OCI-LY7 (cell line): ENCODE data around the gene TMEM255B.

ENCODE experiments used
- CTCF ChIP-seq: fragments of 200-600 bp; sonication (generic); conservative IDR thresholded peaks from 2 replicates; pipeline ENCODE4 v1.5.1; 2014; ENCODE audit warnings: mild to moderate bottlenecking, antibody characterized with exemption, low read length, moderate library complexity, mixed read lengths
- EZH2phosphoT487 ChIP-seq: fragments of 200-600 bp; sonication (generic); IDR thresholded peaks from 2 replicates; pipeline ENCODE4 v1.6.1; 2018; ENCODE audit warnings: low read depth, borderline replicate concordance, mild to moderate bottlenecking, mixed run types, antibody characterized with exemption, low read length, moderate library complexity, mixed read lengths

GRCh38 chr13:113851826-113852535, 93.0 kb downstream of the TMEM255B start:
- TF ChIP-seq CTCF (no peak), EZH2phosphoT487 (no peak)
